NK-92 (cell line): Measurements from ENCODE around the gene ADAMTS7.
"Not testable (repeated sequence)": the region's sequence is repeated elsewhere in the genome, so short reads cannot be mapped to it uniquely, and the experiment has no call there.

Experiments used
- DNase-seq: peaks from one replicate; lab custom pipeline; 2025; ENCODE audit not compliant: unreplicated experiment; lab: John Stamatoyannopoulos, UW

The ADAMTS7 gene

DNA sequence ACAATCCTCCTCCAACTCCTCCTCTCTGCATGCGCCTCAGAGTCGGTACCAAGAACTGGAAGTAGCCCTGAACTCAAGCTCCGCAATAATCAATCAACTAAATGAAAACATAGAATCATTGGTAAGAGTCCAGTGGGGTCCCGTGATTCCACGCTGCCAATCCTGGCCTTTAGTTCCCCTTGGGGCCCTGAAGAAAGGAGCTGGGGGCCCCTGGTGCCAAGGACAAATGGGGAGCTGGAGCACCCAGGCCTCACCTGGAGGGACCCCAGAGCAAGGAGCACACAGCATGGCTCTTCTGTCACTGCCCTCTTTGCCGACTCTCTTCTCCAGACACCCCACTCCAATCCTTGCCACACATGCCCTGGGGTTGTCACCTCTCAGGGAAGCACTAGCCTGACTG lies 80.3 kb downstream of the ADAMTS7 start:
- DNase-seq: no peak

DNA sequence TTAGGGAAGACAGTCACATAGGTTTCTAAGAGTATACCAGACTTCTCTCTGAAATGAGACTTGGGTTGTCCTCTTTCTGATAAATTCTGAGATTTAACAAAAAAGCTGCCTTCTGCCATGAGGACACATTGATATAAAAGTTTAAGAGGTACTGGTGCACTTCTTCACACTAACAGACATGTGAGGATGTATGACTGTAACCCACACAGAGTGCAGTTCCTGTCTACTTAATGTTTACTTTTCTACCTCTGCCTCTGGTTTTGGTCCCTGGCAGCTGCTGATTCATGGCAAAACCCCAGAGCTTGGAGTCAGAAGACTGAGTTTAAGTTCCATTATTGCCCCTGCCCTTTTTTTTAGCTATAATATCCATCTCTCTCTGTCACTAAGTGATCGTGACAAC lies 82.8 kb downstream of the ADAMTS7 start:
- not testable (repeated sequence) for DNase-seq

DNA sequence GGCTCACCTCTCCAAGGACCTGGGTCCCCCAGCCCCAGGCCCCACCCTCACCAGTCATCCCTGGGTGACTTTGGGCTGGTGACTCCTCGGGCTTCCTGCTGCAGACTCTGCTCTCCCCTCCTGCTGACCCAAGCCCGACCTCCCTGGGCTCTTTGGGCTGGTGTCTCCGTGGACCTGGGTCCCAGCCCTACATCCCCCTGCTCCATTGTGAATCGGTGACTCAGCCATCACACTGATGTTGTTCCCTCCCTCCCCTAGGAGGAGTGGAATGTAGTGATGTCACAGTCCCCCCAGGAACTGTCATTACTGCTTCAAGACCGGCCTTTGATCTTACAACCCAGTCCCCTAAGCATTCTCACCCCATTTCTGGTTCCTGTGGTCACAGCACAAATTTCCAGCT lies 83.7 kb downstream of the ADAMTS7 start:
- DNase-seq: no peak

DNA sequence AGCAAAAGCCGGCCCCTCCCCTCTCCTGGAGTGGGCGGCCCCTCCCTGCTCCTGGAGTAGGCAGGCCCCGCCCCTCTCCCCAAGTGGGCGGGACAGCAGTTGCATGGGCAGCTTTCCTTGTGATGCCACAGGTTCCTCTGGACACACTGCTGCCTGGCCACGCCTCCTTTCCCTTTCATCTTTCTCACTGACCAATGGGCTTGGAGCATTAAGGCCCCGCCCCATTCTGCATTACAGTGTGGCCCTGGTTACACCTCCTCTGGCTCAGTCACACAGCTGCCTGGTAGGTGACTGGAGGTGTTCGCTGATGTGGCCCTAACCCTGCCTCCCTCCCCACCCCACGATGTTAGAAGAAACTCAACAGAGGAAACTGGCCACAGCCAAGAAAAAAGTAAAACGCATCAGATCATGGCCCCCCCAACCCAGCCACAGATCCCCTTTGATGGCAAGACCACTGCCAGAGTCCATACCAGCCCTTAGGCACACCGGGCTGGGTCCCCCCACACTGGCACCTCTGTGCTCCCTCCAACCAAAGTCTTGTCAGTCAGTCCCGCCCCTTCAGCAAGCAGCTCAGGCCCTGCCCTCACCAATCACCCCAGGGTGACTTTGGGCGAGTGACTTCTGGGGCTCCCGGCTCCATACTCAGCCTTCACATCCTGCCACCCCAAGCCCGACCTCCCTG lies 84.3 kb downstream of the ADAMTS7 start:
- no peak for DNase-seq

DNA sequence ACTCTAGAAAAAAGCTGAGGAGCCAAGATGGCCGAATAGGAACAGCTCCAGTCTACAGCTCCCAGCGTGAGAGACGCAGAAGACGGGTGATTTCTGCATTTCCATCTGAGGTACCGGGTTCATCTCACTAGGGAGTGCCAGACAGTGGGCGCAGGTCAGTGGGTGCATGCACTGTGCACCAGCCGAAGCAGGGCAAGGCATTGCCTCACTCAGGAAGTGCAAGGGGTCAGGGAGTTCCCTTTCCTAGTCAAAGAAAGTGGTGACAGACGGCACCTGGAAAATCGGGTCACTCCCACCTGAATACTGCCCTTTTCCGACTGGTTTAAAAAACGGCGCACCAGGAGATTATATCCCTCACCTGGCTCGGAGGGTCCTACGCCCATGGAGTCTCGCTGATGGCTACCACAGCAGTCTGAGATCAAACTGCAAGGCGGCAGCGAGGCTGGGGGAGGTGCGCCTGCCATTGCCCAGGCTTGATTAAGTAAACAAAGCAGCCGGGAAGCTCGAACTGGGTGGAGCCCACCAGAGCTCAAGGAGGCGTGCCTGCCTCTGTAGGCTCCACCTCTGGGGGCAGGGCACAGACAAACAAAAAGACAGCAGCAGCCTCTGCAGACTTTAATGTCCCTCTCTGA lies 91.3 kb downstream of the ADAMTS7 start:
- DNase-seq: not testable (repeated sequence)

DNA sequence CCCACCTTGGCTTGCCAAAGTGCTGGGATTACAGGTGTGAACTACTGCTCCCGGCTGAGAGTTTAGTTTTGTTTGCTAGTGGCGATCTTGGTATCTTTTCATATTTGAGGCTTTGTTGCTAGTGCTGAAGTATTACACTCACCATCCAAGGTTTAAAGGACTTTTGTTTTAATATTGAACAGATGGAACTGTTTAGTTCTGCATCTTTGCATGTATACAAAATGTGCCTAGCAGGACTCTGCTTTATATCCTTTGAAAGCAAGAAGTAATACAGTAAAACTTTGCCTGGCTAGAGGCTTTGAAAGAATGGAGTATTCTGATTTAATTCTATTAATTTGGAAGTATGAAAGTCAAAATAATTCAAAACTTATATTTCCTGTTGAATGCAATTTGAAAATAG lies 92.4 kb downstream of the ADAMTS7 start:
- no peak for DNase-seq

DNA sequence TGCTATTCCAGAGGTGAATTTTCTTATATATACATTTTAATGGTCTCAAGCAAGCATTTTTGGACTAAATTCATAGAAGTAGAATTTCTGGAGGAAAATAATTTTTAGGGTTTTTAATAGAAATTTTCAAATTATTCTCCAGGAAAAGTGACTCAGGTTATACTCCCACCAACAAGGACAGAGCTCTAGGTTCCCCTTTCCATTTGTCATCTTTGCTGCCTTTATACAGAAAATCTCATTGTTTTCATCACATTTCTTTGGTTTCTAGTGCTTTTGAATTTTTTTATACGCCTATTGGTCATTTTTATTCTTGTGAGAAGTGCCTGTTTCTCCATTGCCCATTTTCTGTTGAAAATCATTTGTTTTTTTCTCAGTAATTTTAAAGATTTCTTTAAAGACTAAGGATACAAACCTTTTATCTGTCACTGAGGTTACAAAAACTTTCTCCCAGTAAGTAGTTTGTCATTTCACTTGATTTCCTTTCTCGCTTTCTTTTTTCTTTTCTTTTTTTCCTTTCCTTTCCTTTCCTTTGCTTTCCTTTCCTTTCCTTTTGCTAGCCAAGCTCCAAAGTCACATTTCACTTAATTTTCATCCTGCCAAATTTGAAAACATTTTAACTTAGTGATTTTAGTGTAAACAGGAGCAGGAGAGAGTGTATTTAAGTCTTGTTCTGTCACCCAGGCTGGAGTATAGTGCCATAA lies 93.2 kb downstream of the ADAMTS7 start:
- DNase-seq: no peak

DNA sequence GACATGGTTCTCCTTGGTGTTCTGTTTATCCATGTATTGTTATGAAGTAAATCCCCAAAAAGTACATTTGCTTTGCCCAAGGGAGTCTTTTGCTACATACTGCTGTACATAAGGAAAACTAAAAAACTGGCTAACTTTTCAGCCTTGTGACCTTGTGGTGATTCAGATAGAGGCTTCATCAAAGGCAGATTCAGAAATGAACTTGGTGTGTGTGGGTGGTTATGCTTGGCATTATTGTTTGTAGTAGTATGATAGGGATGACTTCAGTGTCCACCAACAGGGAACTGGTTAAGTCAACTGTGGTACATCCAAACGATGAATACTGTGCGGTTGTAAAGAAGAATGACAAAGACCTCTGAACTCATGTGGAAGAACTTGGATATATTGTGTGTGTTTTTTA lies 94.6 kb downstream of the ADAMTS7 start:
- DNase-seq: no peak

DNA sequence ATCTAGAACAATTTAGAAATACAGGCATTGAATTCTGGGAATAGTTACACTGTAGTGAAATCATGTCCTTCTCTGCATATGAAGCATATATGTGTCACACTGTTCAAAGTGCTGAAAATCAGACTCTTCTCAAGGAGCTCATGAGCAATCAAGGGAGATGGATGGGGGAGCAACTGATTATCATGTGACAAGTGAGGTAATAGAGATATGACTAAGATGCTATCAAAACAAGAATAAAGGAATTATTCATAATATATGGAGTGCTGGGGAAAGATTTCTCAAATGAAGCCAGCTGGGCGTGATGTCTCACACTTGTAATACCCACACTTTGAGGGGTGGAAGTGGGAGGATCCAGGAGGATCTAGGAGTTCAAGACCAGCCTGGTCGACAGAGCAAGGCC lies 95.3 kb downstream of the ADAMTS7 start:
- no peak for DNase-seq

DNA sequence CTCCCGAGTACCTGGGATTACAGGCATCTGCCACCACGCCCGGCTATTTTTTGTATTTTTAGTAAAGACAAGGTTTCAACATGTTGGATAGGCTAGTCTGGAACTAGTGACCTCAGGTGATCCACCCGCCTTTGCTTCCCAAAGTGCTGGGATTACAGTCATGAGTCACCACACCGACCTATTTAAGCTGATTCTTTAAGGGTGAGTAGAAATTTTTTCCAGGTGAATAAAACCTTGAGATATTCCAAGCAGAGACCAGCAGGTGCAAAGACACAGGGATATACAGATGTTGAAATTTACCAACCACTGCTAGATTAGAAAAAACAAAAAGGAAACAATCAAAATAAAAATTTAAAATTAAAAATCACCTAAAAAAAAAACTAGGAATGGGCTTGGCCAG lies 95.8 kb downstream of the ADAMTS7 start:
- no peak for DNase-seq

DNA sequence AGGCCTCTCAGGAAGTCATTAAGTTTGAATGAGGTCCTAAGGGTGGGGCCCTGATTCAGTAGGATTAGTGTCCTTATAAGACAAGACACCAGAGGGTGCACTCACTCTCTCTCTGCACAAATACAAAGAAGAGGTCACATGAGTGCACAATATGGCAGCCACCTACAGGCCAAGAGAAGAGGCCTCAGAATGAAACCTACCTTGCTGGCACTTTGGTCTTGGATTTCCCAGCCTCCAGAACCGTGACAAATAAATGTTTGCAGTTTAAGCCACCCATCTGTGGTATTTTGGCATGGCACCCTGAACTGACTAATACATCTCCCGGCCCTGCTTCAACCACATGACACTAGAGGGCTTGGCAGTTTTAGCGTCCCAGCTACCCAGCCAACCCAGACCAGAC lies 96.4 kb downstream of the ADAMTS7 start:
- DNase-seq: no peak

DNA sequence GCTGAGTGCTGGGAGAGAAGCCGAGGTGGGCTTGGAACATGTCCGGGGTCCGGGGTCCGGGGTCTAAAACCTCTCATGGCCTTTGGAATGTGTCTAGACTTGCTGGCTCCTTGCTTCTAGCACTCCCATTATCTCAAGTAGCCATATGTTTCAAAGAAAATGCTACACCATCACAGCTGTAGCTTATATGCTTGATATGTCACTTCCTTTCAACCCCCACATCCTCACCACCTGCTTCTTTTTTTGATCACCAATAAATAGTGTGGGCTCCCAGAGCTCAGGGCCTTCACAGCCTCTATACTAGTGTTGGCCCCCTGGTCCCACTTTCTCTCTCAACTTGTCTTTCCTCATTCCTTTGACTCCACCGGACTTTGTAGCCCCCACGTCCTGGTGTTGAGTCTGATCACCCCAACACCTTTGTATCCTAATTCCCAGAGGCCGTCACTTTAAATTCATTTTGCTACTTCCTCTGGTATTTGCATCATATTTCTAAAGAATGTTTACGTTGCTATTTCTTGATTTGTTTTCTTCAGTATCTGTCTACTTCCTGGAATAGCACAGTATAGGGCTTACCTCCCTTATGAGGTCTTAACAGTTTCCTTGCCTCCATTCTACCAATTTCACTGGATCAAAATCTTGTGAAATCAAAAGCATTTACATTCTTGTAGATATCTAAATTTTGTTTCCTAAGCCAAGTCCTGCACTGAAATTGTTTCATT lies 98.3 kb downstream of the ADAMTS7 start:
- DNase-seq: no peak

DNA sequence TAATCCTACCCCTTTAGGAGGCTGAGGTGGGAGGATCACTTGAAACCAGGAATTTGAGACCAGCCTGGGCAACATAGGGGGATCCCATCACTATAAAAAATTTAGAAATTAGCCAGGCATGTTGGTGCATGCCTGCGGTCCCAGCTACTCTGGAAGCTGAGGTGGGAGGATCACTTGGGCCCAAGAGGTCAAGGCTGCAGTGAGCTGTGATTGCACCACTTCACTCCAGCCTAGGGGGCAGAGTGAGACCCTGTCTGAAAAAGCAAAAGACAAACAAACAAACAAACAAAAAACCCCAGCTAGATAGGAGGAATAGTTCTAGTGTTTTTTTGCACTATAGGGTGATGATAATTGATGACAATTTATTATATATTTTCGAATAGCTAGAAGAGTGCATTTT lies 99.6 kb downstream of the ADAMTS7 start:
- no peak for DNase-seq

DNA sequence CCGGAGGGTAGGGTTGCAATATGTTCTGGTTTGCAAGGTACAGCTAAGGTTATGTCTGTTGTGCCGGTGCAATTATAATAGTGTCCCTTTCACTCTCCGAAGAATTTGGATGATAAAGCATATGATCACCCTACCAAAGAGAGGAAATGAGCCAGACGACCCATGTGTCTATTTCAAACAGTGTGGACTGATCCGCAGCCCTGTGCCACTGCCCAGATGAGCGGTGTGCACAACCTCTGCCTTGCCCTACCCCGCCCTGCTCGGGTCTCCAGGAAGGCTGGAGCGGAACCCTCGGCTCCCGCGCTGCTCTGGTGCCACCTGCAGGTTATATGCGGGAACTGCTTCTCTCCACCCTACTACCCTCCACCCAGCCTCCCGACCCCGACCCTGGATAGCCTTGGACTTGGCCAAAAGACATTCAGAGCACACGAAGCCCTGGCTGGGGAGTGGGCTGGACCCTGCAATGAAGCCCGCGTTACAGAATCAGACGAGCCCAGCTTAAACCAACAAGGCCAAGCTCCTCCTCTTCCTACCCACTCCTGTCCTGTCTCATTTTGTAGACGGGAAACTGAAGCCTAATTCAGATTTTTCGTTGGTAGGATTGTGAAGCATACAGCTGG lies 101.9 kb downstream of the ADAMTS7 start:
- DNase-seq: no peak
